Colon (tissue), 2 donors: ENCODE results near the gene STING1.
"Not testable (repeated sequence)": the region's sequence is repeated elsewhere in the genome, so short reads cannot be mapped to it uniquely, and the experiment has no call there.

Source experiments
- FAIRE-seq: peaks from 2 replicates; lab custom pipeline; 2012; peaks lifted over from hg19 to GRCh38; lab: Jason Lieb, UNC
- donor health status: control.
- donor health status: control.

The STING1 gene

DNA sequence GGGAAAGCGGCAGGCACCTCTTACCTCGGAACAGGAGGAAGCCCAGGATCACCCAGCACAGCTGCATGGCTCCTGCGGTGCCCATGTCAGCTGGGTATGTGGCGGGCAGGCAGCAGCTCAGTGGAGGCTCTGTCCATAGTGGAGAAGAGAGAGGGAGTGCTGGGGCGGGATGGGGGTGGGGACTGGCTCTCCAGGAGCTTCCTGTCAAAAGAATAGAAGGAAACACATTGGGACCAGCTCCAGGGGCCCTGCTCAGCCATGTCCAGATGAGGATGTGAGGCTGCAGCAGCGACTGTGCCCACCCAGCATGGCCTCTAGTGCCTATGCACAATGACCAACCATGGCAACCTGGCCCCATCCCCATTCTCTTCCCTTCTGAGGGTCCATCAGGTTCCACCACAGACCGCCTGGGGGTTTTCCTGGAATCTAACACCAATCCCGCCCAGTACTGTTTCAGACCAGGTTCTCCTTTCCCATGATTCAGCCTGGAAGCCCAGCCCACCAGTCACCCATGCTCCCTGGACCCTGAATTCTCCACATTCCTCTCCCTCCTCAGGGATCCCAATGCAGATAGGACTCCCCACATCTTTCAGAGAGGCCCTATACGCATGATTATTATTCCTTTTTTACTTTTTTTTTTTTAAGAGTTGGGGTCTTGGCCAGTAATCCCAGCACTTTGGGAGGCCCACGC, 19.8 kb downstream of the STING1 start, which contains the start of gene ECSCR:
TSS of gene ECSCR (minus strand) at position 158 of the 691 bp plus-strand sequence. CDS start at position 85, 73 bp downstream.
- FAIRE-seq = no peak

DNA sequence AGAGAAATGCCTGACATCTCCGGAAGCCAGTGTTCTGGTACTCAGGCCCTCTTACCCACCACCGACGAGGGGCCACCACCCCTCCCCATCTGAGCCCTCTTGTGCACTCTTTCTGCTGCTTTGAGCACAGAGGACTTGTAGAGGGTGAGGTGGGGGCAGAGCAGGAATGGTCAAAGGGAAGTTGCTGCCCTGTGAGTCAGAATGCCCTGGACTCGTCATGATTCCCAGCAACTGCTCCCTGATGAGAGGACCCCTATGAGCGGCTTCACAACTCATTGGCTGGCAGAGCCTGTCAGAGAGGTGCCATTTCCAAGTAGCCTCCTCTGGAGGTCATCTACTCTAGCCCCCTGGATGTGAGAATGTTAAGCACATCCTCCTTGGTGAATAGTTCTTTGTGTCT, 20.9 kb downstream of the STING1 start:
- no peak for FAIRE-seq

DNA sequence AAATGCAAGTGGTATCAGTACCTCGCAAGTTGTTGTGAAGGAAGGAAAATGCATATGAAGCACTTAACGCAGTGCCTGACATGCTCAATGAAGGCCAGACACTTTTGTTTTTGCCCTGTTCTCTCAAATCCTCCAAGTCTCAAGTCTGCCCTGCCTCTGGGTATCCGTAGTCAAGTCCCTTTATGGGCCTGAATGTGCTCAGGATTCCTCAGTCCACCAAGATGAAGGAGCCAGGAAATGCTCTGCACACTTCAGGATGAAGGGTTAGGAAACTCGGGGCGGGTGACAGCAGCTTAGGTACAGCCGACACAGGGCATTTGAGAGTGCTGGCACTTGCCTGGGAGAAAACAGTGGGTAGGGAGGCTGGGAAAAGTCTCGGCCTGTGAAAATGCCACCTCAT, 21.4 kb downstream of the STING1 start:
- no peak for FAIRE-seq

DNA sequence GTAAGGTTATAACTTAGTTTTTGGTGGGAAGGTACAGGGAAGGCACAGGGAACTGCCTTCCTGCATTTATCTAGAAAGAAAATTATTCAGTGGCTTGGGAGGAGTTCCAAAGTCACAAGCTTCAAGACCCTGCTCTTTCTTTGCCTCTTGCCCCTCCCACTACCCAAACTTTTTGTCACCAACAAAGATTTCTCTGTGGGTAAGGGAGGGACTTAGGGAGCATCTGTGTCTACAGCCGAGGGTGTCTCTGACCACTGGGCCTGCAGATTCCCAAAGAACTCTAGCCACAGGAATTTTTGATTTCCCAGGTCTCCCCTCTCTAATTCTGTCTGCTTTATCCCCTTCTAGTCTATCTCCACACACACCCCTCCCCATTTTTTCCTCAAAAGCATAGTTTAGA, 22.1 kb downstream of the STING1 start:
- no peak for FAIRE-seq

DNA sequence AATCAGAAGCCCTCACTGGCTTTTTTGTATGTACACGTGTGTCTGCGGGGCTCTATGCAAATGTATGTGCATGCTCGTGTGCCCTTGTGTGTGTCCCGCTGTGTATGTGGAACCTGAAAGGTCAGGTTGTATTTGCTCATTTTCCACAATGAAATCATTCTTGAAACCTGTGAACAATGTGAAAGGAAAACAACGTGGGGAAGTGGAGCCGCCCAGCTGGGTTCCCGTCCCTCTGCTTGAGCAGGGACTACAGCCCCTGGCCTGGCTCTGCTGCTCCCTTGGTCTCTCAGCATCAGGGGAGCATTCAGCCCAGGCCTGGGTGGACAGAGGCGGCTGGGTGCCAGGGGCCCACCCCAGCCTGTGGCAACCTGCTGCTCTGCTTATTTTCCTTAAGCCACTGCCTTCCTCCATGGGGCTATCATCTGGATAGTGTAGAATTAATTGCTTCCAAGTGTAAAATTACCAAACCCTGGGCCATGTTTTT, 23.1 kb downstream of the STING1 start:
- no peak for FAIRE-seq

DNA sequence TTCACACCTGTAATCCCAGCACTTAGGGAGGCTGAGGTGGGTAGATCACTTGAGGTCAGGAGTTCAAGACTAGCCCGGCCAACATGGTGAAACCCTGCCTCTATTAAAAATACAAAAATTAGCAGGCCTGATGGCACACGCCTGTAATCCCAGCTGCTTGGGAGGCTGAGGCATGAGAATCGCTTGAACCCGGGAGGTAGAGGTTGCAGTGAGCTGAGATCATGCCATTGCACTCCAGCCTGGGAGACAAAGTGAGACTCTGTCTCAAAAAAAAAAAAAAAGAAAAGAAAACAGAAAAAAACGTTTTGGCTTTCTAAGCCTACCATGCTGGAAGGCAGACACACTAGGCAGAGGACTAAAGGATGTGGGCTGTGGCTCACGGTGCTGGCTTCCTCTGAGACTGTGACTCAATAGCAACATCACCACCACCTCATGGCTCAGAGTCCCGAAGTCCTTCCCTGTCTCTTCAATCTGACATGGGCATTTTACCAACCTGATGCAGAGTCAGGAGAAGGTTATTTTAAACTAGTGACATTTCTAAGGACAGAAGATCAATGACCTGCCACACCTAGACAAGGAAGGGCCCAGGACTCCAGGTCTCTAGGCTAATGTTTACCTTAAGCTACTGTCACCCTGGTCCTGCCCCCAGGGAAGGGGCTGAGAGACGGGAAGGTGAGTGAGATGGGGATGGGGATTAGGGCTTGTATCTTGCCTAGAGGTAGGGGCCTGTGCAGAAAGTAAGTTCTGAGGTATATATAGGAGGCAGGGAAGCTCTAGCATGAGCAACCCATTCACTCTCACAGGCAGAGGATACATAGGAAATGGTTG, 23.8 kb downstream of the STING1 start:
- FAIRE-seq = no peak

DNA sequence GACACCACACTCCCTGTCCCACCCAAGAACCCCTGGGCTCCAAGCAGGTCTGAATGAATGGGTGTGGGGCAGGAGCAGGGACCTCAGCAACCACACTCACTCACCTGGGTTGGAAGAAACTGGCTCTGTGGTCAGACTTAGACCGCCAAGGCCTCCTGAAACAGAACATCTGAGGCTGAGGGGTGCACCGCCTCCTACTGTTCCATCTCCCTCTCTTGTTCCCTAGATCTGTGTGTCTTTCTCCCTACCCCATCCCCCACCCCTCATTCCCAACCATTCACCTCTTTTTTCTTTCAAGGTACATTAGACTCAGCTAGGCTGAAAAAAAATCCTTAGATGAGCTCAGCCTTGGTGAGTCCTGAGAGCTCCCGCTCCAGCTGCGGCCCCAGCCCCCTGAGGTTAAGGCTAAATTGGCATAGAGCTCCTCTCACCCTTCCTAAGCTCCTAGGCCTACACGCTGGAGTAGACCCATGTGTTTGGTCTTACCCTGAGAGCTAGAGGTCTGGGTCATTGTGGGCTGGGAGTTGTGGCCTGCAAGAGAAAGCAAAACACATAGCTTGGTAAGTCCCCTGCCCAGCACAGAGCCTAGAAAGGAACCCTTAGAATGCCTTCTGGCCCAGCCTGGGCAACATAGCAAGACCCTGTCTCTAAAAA, 24.8 kb downstream of the STING1 start:
- no peak for FAIRE-seq

DNA sequence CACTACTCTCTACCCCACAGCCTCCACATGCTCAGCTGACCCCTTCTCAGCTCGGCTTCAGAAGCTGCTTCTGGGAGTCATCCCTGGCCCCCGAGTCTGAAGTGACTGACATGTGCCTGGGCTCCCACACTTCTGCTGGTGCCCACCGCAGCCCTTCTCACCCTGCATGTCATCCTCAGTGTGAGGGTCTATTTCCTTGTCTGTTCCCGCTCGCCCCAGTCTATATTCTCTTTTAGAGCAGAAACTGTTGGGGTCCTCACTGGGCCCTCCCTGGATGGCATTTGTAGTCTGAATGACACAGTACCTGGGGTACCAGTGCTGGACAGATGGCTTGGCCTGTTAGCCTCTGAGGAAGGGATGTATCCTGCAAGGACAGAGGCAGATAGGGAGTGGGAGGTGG, 25.3 kb downstream of the STING1 start:
- FAIRE-seq = no peak

DNA sequence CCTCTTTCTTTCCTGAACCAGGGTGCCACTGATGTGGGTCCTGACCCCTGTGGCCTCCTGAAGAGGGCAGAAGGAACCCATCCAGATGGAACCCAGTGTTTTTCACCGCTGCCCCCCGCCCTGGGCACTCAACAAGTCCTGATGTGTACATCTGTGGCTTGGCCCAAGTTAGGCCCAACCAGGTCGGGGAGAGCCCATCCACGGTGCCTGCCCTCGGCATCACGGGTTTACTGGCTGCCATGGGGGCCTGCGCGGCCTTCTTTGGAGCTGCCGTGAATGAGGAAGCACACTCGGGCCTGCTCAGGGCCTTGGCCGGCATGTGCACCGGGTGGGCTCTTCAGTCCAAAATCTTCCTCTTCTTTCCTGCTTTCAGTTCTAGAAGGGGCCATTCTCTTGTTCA, 25.8 kb downstream of the STING1 start:
- no peak for FAIRE-seq

DNA sequence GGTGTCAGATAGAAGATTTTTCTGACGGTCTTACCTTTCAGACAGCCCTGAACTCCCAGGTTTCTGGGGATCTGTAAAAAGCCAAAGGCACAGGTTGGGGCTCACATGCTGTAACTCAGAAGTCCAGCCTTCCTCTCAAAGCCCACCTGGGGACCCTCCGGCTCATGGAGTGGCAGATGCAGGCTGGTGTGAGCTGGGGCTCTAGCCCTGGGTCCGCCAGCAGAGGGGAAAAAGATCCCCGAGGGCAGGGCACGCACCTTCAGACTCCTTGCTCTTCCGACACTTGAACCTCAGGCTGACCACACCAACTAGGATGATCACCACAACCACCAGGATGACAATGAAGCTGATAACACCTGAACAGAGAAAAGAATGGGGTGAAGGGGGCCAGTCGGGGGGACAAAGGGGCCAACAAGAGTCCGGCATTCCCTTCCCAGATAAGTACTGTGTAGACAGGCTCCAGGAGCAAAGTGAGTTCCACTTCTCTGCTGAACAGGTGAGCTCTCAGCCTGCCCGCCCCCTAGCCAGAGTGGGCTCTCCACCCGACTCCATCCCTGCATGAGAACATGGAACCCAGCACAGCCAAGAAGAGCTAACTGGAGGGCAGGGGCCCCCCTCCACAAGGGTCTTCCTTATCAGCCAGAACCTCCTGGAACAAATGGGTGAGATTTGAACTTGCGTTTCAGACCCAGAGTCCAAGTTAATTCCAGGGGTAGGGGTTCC, 27.8 kb downstream of the STING1 start:
- FAIRE-seq = no peak

DNA sequence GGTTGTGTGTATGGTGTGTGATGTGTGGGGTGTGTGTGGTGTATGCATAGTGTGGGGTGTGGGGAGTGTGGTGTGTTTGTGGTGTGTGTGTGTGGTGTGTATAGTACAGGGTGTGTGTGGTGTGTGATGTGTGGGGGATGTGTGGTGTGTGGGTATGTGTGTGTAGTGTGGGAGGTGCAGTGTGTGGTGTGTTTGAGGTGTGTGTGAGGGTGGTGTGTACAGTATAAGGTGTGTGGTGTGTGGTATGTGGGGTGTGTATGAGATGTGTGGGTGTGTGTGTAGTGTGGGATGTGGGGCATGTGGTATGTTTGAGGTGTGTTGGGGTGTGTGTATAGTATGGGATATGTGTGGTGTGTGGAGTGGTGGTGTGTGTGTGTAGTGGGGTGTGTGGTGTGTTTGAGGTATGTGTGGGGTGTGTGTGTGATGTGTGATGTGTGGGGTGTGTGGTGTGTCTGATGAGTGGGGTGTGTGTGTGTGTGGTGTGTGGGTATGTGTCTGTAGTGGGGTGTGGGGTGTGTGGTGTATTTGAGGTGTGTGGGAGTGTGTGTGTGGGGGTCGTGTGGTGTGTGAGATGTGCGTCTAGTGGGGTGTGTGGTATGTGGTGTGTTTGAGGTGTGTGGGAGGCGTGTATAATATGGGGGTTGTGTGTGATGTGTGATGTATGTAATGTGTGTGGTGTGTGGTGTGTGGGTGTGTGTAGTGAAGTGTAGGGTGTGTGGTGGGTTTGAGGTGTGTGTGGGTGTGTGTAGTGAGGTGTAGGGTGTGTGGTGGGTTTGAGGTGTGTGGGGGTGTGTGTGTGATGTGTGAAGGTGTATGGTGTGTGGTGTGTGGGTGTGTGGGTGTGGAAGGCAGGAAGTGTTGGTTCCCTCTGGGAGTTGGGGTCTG, 28.6 kb downstream of the STING1 start:
- no peak for FAIRE-seq

DNA sequence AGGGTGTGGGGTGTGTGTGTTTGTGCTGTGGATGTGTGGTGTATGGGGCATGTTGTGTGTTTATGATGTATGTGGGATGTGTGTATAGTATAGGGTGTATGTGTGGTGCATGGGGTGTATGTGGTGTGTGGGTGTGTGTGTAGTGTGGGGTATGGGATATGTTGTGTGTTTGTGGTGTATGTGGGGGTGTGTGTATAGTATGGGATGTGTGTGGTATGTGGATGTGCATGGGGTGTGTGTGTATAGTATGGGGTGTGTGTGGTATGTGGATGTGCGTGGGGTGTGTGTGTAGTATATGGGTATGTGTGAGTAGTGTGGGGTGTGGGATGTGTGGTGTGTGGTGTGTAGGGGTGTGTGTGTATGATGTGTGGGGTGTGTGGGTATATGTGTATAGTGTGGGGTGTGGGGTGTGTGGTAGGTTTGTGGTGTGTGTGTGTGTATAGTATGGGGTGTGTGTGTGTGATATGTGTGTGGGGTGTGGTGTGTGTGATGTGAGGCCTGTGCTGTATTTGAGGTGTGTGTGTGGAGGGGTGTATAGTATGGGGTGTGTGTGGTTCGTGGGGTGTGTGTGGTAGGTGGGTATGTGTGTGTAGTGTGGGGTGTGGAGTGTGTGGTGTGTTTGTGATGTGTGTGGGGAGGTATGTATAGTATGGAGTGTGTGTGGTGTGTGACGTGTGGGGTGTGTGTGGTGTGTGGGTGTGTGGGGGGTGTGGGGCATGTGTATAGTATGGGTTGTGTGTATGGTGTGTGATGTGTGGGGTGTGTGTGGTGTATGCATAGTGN, 30.5 kb downstream of the STING1 start:
- FAIRE-seq = no peak

DNA sequence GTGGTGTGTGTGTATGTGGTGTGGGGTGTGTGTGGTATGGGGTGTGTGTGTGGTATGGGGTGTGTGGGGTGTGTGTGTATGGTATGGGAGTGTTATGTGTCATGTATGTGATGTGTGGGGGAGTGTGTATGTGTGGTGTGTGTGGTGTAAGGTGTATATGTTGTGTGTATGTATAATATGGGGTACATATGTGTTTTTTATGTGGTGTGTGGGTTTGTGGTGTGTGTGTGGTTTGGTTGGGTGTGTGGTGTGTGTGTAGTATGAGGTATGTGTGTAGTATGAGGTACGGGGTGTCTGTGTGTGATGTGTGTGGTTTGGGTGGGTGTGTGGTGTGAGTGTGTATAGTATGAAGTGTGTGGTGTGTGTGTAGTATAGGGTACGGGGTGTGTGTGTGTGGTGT, 31.4 kb downstream of the STING1 start:
- no peak for FAIRE-seq

DNA sequence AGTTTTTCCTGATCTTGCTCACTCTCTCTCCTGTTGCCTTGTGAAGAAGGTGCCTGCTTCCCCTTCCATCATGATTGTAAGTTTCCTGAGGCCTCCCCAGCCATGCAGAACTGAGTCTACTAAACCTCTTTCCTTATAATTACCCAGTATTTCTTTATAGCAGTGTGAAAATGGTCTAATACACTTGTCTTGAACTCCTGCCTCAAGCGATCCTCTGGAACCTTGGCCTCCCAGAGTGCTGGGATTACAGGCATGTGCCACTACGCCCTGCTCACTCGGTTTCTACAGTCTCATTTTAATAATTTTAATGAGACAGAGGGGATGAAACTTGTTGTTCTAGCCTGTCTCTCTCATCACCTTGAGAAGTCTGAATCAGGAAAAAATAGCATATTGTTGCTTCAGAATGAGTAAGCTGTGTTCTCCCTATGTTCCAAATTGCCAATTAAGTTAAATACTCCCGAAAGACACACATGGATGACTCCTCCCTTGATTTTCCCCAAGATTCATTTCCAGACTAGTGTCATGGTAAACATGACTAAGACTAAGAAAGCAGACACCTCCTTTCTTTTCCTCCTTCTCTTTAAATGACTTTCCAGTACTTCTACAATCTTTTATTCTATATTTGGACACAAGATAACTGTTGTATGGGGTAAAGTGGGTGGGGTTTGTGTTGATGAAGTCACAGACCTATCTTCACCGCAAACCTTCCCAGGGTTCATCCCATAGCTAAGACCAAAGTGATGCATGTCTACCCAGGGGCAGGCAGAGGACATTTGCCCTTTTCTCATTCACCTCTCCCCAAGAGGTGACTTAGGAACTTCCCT, 35.4 kb downstream of the STING1 start:
- no peak for FAIRE-seq

DNA sequence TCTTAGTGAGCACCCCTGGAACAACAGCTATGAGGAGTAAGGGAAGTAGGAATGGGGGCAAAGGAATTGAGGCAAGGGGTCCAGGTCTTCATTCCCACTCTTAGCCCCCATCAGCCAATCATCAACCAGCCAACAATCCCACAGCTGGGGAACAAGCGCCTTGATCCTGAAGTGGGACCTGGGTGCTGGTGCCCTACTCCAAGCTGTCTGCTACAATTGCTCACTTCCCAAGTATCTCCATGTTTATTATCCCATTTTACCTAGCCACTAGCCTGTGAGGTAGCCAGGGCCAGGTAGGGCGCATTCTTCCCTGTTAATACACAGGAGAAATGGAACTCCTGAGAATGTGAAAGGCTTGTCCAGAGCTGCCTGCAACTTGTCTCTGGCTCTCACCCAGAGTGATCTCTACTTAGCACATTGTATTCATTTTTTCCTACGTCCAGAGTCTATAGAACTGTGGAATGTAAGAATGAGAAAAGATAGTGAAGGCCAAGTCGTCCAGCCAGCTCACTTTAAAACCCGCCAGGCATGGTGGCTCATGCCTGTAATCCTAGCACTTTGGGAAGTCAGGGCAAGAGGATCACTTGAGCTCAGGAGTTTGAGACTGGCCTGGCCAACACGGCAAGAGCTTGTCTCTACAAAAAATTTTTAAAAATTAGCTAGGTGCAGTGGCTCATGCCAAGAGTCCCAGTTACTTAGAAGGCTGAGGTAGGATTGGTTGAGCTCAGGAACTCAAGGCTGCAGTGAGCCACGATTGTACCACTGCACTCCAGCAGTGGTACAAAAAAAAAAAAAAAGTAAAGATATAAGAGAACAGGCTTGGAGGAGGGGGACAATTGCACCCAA, 37.0 kb downstream of the STING1 start:
- FAIRE-seq = no peak

DNA sequence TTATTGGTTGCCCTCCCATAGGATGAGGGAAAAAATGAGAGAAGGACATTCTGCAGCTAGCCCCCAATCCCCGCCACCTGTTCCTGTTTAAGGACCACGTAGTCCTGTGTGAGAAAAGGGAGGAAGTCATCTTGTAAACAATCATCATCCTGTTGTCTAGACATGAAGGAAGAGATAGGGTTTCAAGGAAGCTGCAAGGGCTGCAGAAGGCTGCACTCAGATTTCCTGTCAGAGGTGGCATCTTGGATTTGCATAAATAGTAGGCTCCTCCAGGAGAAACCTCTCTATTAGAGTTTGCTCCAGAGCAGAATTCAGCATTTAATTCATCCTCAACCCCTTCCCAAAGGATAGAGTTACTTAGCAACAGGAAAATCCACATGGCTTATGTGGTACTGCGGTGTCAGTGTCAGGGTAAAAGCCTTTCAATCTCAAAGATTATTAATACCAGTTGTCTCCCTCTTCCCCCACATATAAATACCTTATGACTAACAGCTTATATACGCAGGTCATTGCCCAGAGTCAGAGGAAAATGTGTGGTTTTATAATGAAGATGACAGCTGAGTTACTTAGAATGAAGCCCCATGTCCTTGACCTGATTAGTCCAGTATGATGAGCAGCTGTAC, 38.6 kb downstream of the STING1 start:
- FAIRE-seq = no peak

DNA sequence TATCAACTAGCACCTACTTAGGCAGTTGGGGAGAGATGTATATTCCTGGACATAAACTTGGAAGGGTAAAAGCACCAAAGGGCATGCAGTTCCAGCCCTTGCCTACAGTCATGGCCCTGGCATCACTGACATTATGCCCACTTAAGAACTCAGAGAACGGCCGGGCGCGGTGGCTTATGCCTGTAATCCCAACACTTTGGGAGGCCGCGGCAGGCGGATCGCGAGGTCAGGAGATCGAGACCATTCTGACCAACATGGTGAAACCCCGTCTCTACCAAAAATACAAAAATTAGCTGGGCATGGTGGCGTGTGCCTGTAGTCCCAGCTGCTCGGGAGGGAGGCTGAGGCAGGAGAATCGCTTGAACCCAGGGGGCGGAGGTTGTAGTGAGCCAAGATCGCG, 42.1 kb downstream of the STING1 start:
- not testable (repeated sequence) for FAIRE-seq
